HEK293 (cell line): ENCODE results near the gene VPS13D.

Experiments used
- REPIN1 ChIP-seq: fragments of 450-650 bp; formaldehyde crosslinking; IDR thresholded peaks from 2 replicates; pipeline ENCODE4 v1.5.1; 2017; ENCODE audit warnings: missing biosample characterization, missing genetic modification characterization, low read depth
- ZBTB7A ChIP-seq: fragments of 450-650 bp; formaldehyde crosslinking; IDR thresholded peaks from 2 replicates; pipeline ENCODE4 v1.5.1; 2016; ENCODE audit warnings: low read depth, missing biosample characterization, missing genetic modification characterization
- ZFHX2 ChIP-seq: fragments of 450-650 bp; formaldehyde crosslinking; conservative IDR thresholded peaks from 2 replicates; pipeline ENCODE4 v1.5.1; 2016; ENCODE audit warnings: missing biosample characterization, missing genetic modification characterization
- ZNF354C ChIP-seq: fragments of 450-650 bp; formaldehyde crosslinking; IDR thresholded peaks from 2 replicates; pipeline ENCODE4 v1.5.1; 2016; ENCODE audit warnings: missing biosample characterization, missing genetic modification characterization, low read depth, borderline replicate concordance
- ZNF510 ChIP-seq: fragments of 450-650 bp; formaldehyde crosslinking; IDR thresholded peaks from 2 replicates; pipeline ENCODE4 v1.5.1; 2018; ENCODE audit warnings: mild to moderate bottlenecking, missing genetic modification characterization, missing biosample characterization; ENCODE audit not compliant: insufficient replicate concordance
- ZNF549 ChIP-seq: fragments of 450-650 bp; IDR thresholded peaks from 2 replicates; pipeline ENCODE4 v1.5.1; 2018; ENCODE audit warnings: missing biosample characterization, missing genetic modification characterization, mild to moderate bottlenecking, inconsistent platforms, moderate library complexity
- ZNF677 ChIP-seq: fragments of 450-650 bp; IDR thresholded peaks from 2 replicates; pipeline ENCODE4 v1.5.0; 2018; ENCODE audit warnings: missing biosample characterization, mild to moderate bottlenecking, missing genetic modification characterization, moderate library complexity
- ZNF776 ChIP-seq: fragments of 450-650 bp; formaldehyde crosslinking; IDR thresholded peaks from 2 replicates; pipeline ENCODE4 v1.5.0; 2017; ENCODE audit warnings: missing biosample characterization, missing genetic modification characterization, borderline replicate concordance
- TF ChIP-seq, protein P1 (sequence below): fragments of 450-650 bp; formaldehyde crosslinking; IDR thresholded peaks from 2 replicates; pipeline ENCODE4 v1.5.1; 2016; ENCODE audit warnings: missing biosample characterization, missing genetic modification characterization
- TF ChIP-seq, protein P2 (sequence below): fragments of 450-650 bp; formaldehyde crosslinking; IDR thresholded peaks from 2 replicates; pipeline ENCODE4 v1.5.1; 2016; ENCODE audit warnings: missing biosample characterization, missing genetic modification characterization
- TF ChIP-seq, protein P3 (sequence below): fragments of 450-650 bp; formaldehyde crosslinking; IDR thresholded peaks from 2 replicates; pipeline ENCODE4; 2016; ENCODE audit warnings: missing biosample characterization, missing genetic modification characterization
- TF ChIP-seq, protein P4 (sequence below): fragments of 450-650 bp; formaldehyde crosslinking; IDR thresholded peaks from 2 replicates; pipeline ENCODE4 v1.5.1; 2016; ENCODE audit warnings: missing biosample characterization, missing genetic modification characterization

DNA sequence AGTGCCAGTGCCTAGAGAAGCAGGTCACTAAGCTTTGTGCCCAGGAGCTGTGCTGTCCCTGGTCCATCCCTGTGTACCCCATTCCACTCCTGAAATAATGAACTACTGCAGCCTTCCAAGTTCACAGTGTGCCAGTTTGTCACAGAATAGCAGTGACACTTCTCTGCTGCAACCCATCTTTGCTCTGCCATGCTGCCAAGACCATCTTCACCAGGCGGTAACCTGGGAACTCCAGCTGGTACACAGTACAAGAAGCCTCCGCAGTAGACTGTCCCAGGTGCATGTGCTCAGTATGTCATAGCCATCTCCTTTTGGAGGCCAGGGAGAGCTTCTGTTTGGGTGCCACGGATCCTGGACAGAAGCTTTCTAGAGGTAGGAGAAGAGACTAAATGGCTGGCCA is 250.2 kb downstream of the VPS13D start:
- TF ChIP-seq, protein P1, sequence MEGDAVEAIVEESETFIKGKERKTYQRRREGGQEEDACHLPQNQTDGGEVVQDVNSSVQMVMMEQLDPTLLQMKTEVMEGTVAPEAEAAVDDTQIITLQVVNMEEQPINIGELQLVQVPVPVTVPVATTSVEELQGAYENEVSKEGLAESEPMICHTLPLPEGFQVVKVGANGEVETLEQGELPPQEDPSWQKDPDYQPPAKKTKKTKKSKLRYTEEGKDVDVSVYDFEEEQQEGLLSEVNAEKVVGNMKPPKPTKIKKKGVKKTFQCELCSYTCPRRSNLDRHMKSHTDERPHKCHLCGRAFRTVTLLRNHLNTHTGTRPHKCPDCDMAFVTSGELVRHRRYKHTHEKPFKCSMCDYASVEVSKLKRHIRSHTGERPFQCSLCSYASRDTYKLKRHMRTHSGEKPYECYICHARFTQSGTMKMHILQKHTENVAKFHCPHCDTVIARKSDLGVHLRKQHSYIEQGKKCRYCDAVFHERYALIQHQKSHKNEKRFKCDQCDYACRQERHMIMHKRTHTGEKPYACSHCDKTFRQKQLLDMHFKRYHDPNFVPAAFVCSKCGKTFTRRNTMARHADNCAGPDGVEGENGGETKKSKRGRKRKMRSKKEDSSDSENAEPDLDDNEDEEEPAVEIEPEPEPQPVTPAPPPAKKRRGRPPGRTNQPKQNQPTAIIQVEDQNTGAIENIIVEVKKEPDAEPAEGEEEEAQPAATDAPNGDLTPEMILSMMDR (tag by site-specific recombination) = no peak
- TF ChIP-seq ZNF510 (tag by site-specific recombination) (no peak), ZFHX2 (no peak), ZNF677 (tag by site-specific recombination) (no peak), ZNF776 (no peak), ZNF354C (no peak), ZNF549 (tag by site-specific recombination) (no peak), REPIN1 (tag by site-specific recombination) (no peak), ZBTB7A (tag by site-specific recombination) (no peak)
- TF ChIP-seq, protein P2, sequence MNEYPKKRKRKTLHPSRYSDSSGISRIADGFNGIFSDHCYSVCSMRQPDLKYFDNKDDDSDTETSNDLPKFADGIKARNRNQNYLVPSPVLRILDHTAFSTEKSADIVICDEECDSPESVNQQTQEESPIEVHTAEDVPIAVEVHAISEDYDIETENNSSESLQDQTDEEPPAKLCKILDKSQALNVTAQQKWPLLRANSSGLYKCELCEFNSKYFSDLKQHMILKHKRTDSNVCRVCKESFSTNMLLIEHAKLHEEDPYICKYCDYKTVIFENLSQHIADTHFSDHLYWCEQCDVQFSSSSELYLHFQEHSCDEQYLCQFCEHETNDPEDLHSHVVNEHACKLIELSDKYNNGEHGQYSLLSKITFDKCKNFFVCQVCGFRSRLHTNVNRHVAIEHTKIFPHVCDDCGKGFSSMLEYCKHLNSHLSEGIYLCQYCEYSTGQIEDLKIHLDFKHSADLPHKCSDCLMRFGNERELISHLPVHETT (tag by site-specific recombination) = no peak
- TF ChIP-seq, protein P3, sequence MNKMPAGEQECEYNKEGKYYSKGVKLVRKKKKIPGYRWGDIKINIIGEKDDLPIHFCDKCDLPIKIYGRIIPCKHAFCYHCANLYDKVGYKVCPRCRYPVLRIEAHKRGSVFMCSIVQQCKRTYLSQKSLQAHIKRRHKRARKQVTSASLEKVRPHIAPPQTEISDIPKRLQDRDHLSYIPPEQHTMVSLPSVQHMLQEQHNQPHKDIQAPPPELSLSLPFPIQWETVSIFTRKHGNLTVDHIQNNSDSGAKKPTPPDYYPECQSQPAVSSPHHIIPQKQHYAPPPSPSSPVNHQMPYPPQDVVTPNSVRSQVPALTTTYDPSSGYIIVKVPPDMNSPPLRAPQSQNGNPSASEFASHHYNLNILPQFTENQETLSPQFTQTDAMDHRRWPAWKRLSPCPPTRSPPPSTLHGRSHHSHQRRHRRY (tag by site-specific recombination) = no peak
- TF ChIP-seq, protein P4, sequence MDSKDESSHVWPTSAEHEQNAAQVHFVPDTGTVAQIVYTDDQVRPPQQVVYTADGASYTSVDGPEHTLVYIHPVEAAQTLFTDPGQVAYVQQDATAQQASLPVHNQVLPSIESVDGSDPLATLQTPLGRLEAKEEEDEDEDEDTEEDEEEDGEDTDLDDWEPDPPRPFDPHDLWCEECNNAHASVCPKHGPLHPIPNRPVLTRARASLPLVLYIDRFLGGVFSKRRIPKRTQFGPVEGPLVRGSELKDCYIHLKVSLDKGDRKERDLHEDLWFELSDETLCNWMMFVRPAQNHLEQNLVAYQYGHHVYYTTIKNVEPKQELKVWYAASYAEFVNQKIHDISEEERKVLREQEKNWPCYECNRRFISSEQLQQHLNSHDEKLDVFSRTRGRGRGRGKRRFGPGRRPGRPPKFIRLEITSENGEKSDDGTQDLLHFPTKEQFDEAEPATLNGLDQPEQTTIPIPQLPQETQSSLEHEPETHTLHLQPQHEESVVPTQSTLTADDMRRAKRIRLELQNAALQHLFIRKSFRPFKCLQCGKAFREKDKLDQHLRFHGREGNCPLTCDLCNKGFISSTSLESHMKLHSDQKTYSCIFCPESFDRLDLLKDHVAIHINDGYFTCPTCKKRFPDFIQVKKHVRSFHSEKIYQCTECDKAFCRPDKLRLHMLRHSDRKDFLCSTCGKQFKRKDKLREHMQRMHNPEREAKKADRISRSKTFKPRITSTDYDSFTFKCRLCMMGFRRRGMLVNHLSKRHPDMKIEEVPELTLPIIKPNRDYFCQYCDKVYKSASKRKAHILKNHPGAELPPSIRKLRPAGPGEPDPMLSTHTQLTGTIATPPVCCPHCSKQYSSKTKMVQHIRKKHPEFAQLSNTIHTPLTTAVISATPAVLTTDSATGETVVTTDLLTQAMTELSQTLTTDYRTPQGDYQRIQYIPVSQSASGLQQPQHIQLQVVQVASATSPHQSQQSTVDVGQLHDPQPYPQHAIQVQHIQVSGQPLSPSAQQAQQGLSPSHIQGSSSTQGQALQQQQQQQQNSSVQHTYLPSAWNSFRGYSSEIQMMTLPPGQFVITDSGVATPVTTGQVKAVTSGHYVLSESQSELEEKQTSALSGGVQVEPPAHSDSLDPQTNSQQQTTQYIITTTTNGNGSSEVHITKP = no peak
